Hematopoietic multipotent progenitor cell (in vitro differentiated cells): ENCODE measurements around the gene MYG1. TPM values are rescaled to one million over a fixed set of nuclear protein-coding genes. Genes with fewer than 3 reads are reported as not detected.

Experiments
- DNase-seq, 3 donors: peaks; one replicate each; pipeline ENCODE4 v3.0.0-alpha.2; 2011 to 2015; ENCODE audit warnings: low read depth in 2 of 3, low spot score in 2 of 3
- total RNA-seq: library from RNA; depleted of rRNA; stranded (reverse); fragments of >200 nt; gene quantifications from one replicate; pipeline ENCODE4 v1.2.3, GENCODE V29; 2012

MYG1 gene
- total RNA-seq, 1 donor, result 82.4 TPM

GRCh38 chr12:53352331-53353256 is 53.1 kb downstream of the MYG1 start:
- peak; percentile 82 to 93 (median 84) for DNase-seq

DNA sequence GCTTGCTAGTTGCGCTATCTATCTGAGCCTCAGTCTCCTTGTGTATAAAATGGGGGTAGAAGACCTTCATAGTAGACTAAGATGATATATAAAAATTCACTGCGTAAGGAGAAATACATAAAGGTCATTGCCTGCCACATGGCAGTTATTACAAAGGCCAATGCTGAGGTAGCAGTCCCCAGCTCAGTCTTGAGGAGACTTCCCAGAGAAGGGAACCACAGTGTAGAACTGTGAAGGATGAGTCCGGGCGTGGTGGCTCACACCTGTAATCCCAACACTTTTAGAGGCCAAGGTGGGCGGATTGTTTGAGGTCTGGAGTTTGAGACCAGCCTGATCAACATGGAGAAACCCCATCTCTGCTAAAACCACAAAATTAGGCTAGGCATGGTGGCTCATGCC is 53.8 kb downstream of the MYG1 start:
- DNase-seq, result no peak

GRCh38 chr12:53355121-53355520 is 55.6 kb downstream of the MYG1 start:
- no peak for DNase-seq

Other genes with a start within 250 kb of the MYG1 start
- 3.2 TPM for gene TNS2, start 249.6 kb upstream of the MYG1 start, total RNA-seq
- 20.7 TPM for gene SPRYD3, start 220.3 kb upstream of the MYG1 start, total RNA-seq
- gene IGFBP6, start 202.0 kb upstream of the MYG1 start, total RNA-seq, result 2.4 TPM
- under 0.01 TPM for gene SOAT2, start 196.2 kb upstream of the MYG1 start, total RNA-seq
- 14.0 TPM for gene ZNF740, start 119.0 kb upstream of the MYG1 start, total RNA-seq
- 7.3 TPM for gene CSAD, start 118.8 kb upstream of the MYG1 start, total RNA-seq
- gene ITGB7, start 92.4 kb upstream of the MYG1 start, total RNA-seq, result 17.0 TPM
- 3.2 TPM for gene RARG, start 67.5 kb upstream of the MYG1 start, total RNA-seq
- gene ESPL1, start 31.4 kb upstream of the MYG1 start, total RNA-seq, result 1.3 TPM
- gene PFDN5, start 4.2 kb upstream of the MYG1 start, total RNA-seq, result 477 TPM
- gene AAAS, start 21.9 kb downstream of the MYG1 start, total RNA-seq, result 52.0 TPM
- not detected for gene SP7, start 36.7 kb downstream of the MYG1 start, total RNA-seq
- gene SP1, start 80.5 kb downstream of the MYG1 start, total RNA-seq, result 107 TPM
- gene AMHR2, start 124.2 kb downstream of the MYG1 start, total RNA-seq, result 4.6 TPM
- gene PRR13, start 142.0 kb downstream of the MYG1 start, total RNA-seq, result 35.0 TPM
- 882 TPM for gene PCBP2, start 152.4 kb downstream of the MYG1 start, total RNA-seq
- 33.1 TPM for gene MAP3K12, start 199.8 kb downstream of the MYG1 start, total RNA-seq
- gene TARBP2, start 201.6 kb downstream of the MYG1 start, total RNA-seq, result 44.2 TPM
- gene NPFF, start 207.8 kb downstream of the MYG1 start, total RNA-seq, result not detected